GM21526 (cell line): ENCODE measurements around the gene CHID1.
A peak's percentile ranks its signal among the peaks of the same experiment; 100 is the strongest.

ENCODE experiments used
- ATAC-seq: cut with Tn5 transposase; IDR thresholded peaks from one replicate; pipeline ENCODE4 v1.9.1; 2021; ENCODE audit warnings: moderate library complexity; ENCODE audit not compliant: unreplicated experiment, low FRiP score

CHID1 gene

GRCh38 chr11:910589-911030 is at the start of gene CHID1:
Gene CHID1 (minus strand): TSS chr11:910810. CDS start chr11:904816, 5,994 bp downstream.
- peak; percentile 76 for ATAC-seq

DNA sequence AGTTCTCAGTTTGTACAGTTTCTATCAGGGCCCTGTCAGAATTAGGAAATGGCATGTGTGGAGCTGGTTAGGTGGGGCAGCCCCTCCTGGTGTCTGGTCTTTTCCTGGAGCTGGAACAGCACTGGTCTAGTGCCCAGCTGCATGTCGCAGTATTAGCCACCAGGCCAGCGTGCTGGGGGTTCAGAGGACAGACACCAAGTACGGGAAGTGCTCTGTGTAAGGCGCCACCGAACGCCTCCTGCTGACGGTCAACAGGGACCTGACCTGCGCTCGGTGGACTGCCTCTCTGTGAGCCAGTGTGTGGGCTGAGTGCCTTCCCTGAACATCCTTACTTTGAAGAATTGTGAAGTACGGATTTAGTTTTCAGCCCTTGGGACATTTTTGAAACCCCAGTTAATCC is 49.0 kb upstream of the CHID1 start:
- no peak for ATAC-seq

DNA sequence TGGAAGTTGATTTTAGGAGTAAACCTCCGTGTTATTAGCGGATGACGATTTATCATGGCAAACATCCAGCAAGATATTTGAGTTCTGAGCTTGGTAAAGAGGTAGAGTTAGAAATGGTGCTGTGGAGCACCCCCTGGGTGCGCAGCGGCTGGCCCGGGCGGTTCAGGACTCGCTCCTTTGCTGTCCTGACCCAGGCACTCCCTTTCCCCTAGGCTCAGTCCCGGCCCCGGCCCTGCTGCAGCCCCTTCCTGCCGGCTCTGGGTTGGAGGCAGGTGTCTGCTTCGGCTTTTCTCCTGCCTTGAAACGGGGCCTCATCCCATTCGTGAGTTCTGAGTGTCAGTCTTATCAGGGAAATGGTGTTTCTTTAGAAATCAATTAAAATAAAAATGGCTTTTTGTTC is 48.4 kb upstream of the CHID1 start:
- ATAC-seq, result no peak

- ATAC-seq, result no peak
Measured at GRCh38 chr11:958101-958500, 47.5 kb upstream of the CHID1 start.

DNA sequence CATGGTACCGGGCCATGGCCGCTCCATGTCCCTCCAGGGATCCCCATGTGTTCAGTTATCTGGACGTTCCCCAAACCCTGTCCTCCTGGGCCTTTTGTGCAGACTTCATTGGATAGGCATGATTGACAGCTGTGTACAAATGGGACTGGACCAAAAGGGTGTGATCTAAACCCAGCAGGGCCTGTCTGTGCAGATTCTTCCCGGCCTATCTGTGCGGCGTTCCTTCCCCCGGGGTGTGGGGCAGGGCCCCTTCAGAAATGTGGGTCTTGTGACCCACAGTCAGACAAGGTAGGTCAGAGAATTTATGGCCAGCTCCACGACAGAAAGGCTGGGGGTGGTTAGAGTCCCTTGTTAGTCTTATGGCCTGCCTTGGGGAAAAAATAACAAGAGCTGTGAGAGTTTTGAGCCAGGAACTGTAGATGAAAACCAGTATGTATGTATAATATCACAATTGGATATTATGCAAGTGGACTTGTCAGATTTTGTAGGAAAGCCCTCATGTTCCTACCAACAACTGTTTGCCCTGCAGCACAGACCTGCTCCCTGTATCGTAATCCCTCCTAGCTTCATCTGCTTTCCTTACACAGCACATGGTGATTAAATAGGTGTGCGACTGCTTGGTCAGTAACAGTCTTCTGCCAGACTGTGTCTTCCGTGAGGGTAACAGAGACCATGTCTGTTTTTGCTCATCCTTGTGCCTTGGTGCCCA is 46.8 kb upstream of the CHID1 start:
- ATAC-seq, result no peak

- no peak for ATAC-seq
Measured at GRCh38 chr11:955154-956063, 44.8 kb upstream of the CHID1 start.

DNA sequence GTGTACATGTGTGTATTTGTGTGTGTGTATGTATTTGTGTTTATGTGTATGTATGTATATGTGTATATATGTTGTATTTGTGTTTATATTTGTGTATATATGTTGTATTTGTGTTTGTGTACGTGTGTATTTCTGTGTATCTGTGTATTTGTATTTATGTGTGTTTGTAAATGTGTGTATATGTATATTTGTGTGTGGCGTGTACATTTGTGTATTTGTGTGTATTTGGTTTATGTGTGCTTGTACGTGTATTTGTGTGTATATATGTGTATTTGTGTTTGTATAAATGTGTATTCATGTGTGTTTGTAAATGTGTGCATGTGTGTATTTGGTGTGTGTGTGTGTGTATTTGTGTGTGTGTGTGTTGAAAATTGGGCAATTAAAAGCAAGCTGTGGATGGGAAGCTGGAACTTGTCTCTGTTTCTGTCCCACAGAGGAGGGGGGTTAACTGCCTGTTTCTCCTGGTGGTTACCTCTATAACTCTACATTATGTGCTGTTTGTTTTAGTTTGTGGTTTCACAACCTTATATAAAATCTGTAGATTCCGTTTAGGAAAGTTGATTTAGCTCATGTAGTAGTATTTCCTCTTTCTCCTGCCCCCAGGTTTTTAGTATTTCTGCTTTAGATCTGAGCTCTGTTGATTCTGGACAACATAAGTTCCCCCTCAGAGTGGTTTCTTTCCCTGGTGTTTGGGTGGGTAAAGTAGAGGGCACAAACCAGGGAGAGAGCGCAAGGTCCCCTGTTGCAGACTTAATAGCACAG is 44.0 kb upstream of the CHID1 start:
- no peak for ATAC-seq

DNA sequence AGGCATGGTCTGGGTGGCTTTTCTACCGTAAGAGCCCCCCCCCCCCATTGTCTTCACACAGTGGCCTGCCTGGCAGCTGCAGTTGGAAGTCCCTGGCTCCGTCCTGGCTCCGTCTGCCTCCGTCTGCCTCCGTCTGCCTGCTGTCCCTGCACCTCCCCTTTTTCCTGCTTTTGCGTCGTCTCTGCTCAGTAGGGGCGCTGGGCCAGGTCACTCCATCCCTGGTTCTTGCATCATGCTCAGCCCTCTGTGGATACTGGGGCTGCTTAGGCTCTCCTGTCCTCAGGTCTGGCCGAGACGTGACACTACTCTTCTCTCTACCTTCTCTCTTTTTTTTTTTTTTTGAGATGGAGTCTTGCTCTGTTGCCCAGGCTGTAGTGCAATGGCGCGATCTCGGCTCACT is 42.9 kb upstream of the CHID1 start:
- ATAC-seq, result no peak

DNA sequence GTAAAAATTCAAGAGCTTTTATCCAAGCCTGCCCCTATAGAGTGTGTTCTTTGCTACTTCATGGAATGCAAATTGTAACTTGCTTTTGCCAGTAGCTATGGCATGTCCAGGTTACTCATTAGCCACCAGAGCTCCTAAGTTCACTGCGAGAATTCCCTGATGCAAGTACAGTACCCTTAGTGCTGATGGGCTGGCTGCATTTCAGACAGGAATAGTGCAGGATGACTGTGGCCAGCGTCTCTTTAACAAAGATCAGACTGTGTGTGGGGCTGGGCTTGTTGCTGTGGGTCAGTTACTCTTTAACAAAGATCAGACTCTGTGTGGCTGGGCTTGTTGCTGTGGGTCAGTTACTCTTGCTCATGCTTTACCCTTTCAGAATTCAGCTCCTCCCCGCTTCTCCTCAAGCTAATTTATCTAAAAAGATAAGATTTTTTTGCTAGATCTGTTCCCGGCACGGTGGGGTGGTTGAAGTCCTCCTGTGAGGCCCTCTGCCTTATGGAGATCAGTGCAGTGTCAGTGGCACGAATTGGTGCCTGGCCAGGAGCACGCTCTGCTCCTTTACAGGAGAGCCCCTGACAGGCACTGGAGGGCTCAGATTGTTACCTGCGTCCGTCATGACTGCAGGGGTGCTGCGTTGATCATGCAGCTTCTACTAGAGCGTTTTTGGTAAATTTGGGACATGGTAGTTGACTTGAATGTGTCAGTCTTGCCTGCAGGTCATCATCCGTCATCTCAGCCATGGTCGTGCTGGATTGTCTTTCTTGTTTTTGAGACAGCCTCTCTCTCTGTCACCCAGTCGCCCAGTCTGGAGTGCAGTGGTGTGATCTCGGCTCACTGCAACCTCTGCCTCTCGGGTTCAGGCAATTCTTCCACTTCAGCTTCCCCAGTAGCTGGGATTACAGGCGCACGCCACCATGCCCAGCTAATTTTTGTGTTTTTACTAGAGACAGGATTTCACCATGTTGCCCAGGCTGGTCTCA is 42.1 kb upstream of the CHID1 start:
- ATAC-seq, result no peak

GRCh38 chr11:951507-951906 is 40.9 kb upstream of the CHID1 start:
- no peak for ATAC-seq

- no peak for ATAC-seq
Measured at GRCh38 chr11:947744-948143, 37.1 kb upstream of the CHID1 start.

- no peak for ATAC-seq
Measured at GRCh38 chr11:945986-946385, 35.4 kb upstream of the CHID1 start.

DNA sequence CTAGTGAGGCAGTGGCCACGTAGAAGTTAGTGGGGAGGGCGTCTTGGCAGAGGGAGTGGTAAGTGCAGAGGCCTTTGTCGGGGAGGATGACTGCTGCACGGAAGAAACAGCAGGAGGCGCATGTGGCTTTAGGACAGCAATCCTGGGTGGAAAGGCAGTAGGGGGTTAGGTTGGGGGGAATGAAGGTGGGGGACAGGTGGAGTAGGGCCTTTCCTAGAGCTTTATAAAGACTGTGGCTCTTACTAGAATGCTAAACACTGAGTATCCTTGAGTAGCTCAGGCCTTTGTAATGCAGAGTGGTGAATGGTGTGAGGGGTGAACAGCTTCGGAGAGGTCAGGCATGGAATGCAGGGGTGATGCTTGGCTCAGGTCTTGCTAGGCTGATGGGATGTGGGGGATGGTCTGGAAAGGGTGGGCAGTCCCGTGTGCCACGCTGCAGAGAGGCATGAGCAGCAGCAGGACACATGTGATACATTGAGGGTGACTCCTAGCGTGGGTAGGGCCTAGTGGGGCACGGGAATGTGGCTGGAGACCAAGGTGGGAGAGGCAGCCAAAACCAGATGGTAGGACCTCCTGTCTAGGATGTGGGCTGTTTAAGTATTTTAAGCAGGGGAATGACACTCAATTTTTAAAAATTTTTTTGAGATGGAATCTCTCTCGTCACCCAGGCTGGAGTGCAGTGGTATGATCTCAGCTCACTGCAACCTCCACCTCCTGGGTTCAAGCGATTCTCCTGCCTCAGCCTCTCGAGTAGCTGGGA is 34.3 kb upstream of the CHID1 start:
- no peak for ATAC-seq

DNA sequence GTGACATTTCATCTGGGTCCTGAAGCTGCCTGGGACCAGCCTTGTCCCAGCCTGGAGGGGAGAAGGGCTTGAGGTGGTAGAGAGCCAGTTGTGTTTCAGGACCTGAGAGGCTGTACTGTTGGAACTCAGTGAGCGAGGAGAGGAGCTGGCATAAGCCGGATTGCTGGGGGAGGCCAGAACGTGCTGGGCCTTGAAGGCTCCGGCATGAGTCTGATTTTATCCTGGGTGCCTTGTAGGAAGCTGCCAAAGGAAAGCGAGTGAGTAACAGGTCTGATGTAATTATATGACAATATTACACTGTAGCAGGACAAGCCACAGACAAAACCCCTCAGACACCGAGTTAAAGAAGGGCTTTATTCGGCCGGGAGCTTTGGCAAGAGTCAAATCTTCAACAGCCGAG is 32.2 kb upstream of the CHID1 start:
- no peak for ATAC-seq

DNA sequence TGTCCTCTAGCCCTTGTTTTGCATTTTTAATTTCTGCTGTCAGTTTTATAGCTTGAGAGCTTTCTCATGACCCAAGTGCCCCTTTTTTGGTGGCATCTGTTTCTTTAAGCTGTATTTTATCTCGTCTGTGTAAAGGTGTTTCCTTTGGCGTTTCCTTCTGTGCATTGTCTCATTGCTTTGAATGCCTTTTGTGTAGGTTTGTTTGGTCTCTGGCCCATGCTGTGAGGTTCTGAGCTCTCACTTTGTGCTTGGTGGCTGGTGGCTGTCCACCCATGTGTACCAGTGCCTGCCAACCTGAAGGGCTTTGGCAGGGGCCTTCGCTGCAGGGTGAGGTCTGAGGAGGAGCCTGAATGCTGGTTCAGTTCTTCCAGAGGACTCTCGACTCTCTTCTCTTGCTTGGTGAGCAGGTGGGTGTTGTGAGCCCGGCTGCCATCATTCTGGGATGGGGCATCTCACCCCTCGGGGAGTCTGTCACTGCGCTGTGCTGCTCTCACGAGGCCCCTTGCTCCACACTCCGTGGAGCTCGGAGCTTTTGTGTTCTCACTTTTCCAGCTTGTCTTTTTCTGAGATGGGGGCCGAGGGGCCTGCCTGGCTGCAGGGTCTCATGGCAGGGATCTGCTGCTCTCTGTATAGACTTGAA is 30.0 kb upstream of the CHID1 start:
- no peak for ATAC-seq

DNA sequence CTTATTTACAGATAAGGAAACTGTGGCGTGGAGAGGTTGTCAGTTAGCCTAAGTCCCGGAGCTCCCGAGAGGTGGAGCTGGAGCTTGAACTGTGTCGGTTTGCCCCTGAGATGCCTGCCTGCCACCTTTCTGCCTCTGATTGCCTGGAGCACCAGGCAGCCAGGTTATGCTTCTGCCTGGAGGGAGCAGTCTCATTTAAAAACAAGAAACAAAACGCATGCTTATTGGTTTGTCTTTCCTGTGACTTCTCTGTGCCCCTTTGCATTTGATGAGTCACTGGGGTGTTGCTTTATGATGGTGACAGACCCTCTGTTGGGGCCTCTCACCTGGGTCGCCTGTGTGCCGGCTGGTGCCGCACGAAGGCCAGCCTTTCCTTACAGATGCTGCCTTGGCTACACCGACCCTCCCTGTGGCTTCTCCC is 27.2 kb upstream of the CHID1 start:
- ATAC-seq, result no peak

- ATAC-seq, result no peak
Measured at GRCh38 chr11:936199-936598, 25.6 kb upstream of the CHID1 start.

DNA sequence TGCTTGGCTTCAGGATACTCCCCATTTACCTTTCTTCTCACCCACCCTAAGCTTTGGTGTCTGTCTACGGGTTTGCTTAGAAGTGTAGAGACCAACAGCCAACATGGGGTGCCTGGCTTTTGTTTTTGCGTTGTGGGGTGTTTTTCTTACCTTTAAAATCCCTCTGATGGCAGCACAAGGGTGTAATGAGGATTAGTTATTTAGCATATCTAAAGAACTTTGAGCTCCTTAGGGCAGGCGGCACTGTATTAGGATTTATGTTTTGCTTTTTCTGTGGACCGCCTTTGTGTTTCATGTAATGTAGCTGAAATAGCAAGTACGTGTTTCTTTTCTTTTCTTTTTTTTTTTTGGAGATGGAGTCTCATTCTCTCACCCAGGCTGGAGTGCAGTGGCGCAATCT is 23.9 kb upstream of the CHID1 start:
- ATAC-seq, result no peak

DNA sequence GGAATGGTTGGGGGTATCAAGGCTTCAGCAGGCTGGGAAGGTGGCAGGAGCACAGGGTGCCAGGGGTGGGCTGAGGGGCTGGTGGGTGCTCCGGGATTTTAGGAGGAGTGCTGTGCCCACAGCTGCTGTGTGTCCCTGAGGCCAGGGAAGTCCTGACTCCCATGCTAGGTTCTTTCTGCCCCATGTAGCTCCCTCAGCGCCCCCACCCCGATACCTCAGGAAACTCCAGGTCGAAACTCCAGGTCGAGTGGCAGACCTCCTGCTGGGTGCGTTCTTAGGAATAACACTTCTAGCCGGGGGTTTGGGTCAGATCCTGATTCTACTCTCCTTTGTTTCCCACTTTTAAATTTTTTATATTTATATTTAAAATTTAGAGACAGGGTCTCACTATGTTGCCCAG is 23.3 kb upstream of the CHID1 start:
- ATAC-seq, result no peak
